Measurements from ENCODE around the gene LDHA.
A peak's percentile ranks its signal among the peaks of the same experiment; 100 is the strongest.

The LDHA gene

DNA sequence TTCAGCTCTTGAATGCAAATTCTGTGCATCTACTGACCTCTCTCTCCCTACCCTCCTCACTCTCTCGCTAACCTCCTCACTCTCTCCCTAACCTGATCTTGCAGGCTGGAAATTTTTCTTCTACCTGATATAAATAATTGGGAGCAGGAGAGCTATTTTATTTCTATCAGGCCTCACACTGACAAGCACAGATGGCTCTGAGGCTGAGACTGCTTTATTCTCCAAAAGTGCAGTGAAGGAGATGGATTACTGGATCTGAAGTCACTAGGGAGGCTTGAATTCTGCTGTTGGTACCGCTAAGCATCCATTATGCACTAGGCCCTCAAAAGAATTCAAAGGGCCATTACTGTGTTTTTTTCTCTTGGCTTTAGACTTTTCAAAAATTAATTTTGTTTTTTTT, 19.4 kb upstream of the LDHA start:
- ATAC-seq (replicated peaks; ENCODE audit: extremely low read depth, poor library complexity, severe bottlenecking) (no peak), DNase-seq (ENCODE audit: low spot score in 2 of 2) (no peak)
- Mint-ChIP-seq H3K9me3 (no peaks in the 10 kb centered on the region), H3K4me3 (no peak overlapping the region), H3K27ac (ENCODE audit: low read depth) (no peak overlapping the region), H3K4me1 (no peaks in the 10 kb centered on the region), H3K27me3 (no peaks in the 10 kb centered on the region), H3K36me3 (ENCODE audit: insufficient read depth) (no peaks in the 10 kb centered on the region)

DNA sequence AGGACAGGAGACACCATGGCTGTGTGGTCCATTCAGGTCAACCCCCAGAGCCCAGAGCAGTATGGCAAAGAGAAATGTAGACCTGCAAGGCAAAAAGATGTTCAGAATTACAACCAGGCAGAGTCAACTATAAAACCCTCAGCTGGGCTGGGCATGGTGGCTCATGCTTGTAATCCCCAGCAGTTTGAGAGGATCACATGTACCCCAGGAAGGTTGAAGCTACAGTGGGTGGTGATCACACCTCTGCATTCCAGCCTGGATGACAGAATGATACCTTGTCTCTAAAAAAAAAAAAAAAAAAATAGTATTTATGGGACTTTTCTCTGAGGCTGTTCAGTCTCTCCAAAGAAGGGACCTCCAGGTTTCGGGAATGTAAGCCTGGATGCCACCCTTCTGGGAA, 18.4 kb upstream of the LDHA start:
- no peaks in the 10 kb centered on the region for H3K36me3 Mint-ChIP-seq (ENCODE audit: insufficient read depth)
- H3K9me3 Mint-ChIP-seq, result no peaks in the 10 kb centered on the region
- ATAC-seq (replicated peaks; ENCODE audit: extremely low read depth, poor library complexity, severe bottlenecking) (no peak), DNase-seq (ENCODE audit: low spot score in 2 of 2) (no peak)
- H3K4me3 Mint-ChIP-seq, result no peak overlapping the region
- H3K4me1 Mint-ChIP-seq, result no peaks in the 10 kb centered on the region
- no peaks in the 10 kb centered on the region for H3K27me3 Mint-ChIP-seq
- H3K27ac Mint-ChIP-seq (ENCODE audit: low read depth), result no peak overlapping the region

DNA sequence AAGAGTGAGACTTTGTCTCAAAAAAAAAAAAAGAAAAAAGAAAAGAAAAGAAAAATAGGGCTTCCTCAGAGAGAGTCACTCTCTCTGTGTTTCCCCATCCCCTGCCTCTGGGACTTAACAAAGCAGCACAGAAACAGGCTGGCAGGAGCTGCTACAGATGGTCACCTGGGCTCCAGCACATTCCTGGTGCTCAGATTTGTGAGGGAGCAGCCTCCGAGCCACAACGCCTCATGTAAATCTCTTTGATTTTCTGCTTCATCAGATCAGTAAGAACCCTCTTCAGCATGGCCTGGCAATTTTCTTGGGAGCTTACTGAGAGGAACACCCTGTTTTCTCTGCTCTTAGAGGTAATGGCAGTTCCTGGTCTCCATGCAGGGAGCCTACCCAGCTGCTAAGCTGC, 15.2 kb upstream of the LDHA start:
- peaks cover 12% of the 10 kb centered on the region for H3K36me3 Mint-ChIP-seq (ENCODE audit: insufficient read depth)
- no peaks in the 10 kb centered on the region for H3K27me3 Mint-ChIP-seq
- H3K27ac Mint-ChIP-seq (ENCODE audit: low read depth), result no peak overlapping the region
- no peak for DNase-seq (ENCODE audit: low spot score in 2 of 2)
- no peaks in the 10 kb centered on the region for H3K9me3 Mint-ChIP-seq
- no peak overlapping the region for H3K4me3 Mint-ChIP-seq
- no peak for ATAC-seq (replicated peaks; ENCODE audit: extremely low read depth, poor library complexity, severe bottlenecking)
- peaks cover 15% of the 10 kb centered on the region for H3K4me1 Mint-ChIP-seq

DNA sequence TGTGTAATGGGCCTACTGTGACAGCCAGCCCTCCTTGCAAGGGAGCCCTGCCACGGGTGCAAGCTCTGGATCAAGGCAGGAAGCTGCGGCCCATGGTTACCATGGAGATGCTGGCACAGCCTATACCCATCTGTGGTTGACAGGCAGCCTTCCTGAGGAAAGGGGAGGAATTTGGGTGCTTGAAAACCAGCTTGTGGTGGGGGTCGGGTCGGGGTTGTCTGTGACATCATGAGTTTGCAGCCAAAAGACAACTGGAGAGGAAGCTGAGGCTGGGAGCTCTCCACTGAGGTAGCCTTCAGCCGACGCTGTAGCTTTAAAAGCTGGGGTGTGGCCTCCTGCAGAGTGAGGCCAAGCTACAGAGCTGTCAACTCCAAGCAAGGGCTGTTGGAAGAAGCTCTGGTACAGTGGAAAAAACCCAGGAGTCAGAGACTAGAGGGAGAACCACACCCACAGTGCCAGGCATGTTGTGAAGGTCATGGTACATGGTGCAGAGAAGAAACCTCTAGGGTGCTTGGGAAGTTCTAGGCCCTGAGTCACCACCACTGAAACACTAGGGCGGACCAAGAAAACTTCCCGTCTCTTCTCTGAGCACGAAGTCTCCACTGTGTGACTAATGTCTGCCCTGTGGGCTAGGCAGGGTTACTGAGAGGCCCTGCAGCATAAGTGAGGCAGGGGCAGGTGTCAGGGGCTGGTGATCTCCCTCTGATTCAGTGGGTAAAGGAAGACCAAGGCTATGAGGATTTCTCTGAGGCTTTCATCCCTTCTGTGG, 10.8 kb upstream of the LDHA start:
- H3K4me3 Mint-ChIP-seq, result peak overlapping the region; percentile 71
- H3K27ac Mint-ChIP-seq (ENCODE audit: low read depth), result peak overlapping the region; percentile 98
- ATAC-seq (replicated peaks; ENCODE audit: extremely low read depth, poor library complexity, severe bottlenecking) (peak; percentile 75), DNase-seq (ENCODE audit: low spot score in 2 of 2) (peak; percentile 21 to 53)
- peaks cover 12% of the 10 kb centered on the region for H3K36me3 Mint-ChIP-seq (ENCODE audit: insufficient read depth)
- no peaks in the 10 kb centered on the region for H3K9me3 Mint-ChIP-seq
- peaks cover 27% of the 10 kb centered on the region for H3K4me1 Mint-ChIP-seq
- H3K27me3 Mint-ChIP-seq, result no peaks in the 10 kb centered on the region

DNA sequence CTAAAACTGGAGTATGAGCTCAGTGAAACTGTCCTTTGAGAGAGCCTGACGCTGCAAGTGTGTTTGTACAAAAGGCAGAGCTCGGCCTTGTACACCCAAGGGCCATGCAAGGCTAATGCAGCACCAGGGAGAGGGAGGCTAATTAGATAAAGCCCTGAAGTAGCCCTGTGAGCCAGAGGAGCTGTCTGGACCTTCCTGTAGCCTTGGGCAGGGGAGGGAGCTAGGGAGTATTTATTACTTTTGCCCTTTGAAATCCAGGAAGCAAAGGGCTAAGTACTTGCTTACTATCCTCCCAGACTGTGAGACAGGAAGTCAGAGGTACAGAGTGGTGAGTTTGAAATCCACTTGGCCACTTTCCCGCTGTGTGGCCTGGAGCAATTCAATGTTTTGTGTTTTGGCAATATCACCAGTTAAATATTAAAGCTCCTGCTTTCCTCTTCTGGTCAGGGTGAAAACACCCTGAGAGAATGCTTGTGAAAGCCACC, 10.2 kb upstream of the LDHA start:
- H3K9me3 Mint-ChIP-seq, result no peaks in the 10 kb centered on the region
- no peak for DNase-seq (ENCODE audit: low spot score in 2 of 2)
- H3K4me3 Mint-ChIP-seq, result peak overlapping the region; percentile 71
- peaks cover 12% of the 10 kb centered on the region for H3K36me3 Mint-ChIP-seq (ENCODE audit: insufficient read depth)
- H3K27me3 Mint-ChIP-seq, result no peaks in the 10 kb centered on the region
- ATAC-seq (replicated peaks; ENCODE audit: extremely low read depth, poor library complexity, severe bottlenecking), result peak; percentile 41
- H3K27ac Mint-ChIP-seq (ENCODE audit: low read depth), result peak overlapping the region; percentile 98
- peaks cover 27% of the 10 kb centered on the region for H3K4me1 Mint-ChIP-seq

DNA sequence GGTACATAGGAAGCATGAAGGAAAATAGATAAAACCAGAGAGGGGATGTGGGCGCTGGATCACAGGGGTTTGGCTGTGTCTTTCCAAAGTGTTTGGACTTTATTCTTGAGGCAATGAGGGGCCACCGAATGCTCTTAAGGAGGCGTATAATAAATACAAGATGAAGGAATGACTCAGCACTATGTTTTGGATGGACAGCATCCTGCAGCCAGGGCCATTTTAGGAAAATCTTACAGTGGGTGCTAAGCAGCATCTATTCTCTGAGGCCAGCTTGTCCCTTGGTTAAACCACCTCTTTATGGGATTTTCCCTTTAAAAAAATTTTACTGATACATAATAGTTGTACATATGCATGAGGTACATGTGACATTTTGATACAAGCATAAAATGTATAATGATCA, 4.3 kb upstream of the LDHA start:
- Mint-ChIP-seq H3K4me1 (peaks cover 24% of the 10 kb centered on the region), H3K27ac (ENCODE audit: low read depth) (no peak overlapping the region), H3K27me3 (no peaks in the 10 kb centered on the region), H3K4me3 (no peak overlapping the region), H3K36me3 (ENCODE audit: insufficient read depth) (peaks cover 14% of the 10 kb centered on the region), H3K9me3 (no peaks in the 10 kb centered on the region)
- DNase-seq (ENCODE audit: low spot score in 2 of 2) (no peak), ATAC-seq (replicated peaks; ENCODE audit: extremely low read depth, poor library complexity, severe bottlenecking) (no peak)

DNA sequence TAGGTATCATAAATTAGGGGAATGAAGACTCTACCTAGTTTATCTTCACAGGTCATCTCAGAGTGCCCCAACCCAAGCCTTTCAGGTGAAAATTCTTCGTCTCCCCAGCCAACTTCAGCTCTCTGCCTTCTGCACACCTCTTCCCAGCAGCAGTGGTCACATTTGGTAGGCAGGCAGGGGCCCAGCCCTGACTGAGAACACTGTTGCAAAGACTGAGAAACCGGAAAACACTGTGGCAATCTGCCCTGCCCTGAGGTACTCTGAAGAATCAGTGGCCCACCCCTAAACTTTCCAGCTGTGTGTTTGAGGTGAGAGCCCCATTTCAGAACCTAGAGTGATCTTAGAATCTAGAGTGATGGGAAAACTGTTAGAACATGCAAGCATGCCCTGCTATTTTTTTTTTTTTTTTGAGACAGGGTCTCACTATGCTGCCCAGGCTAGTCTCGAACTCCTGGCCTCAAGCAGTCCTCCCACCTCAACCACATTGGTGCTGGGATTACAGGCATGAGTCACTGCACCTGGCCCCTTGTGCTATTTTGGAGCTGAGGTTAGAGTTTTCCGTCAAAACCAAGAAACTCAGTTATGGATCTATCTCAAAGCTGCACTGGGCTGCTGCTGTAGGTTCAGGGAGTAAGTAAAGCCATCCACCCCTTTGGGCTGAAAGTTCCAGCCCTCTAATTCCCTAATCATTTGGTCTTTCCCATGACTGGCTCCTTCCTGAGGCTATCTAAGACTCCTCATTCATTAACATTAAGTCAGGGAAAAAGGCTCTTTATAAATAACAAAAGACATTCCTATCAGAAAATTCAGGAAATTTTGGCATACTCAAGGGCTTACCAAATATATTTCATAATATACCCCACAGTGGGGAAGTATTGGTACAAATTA, 1.7 kb upstream of the LDHA start:
- H3K36me3 Mint-ChIP-seq (ENCODE audit: insufficient read depth), result peaks cover 38% of the 10 kb centered on the region
- H3K9me3 Mint-ChIP-seq, result no peaks in the 10 kb centered on the region
- peak overlapping the region; percentile 23 for H3K4me3 Mint-ChIP-seq
- H3K27me3 Mint-ChIP-seq, result no peaks in the 10 kb centered on the region
- H3K4me1 Mint-ChIP-seq, result peaks cover 36% of the 10 kb centered on the region
- ATAC-seq (replicated peaks; ENCODE audit: extremely low read depth, poor library complexity, severe bottlenecking) (no peak), DNase-seq (ENCODE audit: low spot score in 2 of 2) (no peak)
- H3K27ac Mint-ChIP-seq (ENCODE audit: low read depth), result no peak overlapping the region

DNA sequence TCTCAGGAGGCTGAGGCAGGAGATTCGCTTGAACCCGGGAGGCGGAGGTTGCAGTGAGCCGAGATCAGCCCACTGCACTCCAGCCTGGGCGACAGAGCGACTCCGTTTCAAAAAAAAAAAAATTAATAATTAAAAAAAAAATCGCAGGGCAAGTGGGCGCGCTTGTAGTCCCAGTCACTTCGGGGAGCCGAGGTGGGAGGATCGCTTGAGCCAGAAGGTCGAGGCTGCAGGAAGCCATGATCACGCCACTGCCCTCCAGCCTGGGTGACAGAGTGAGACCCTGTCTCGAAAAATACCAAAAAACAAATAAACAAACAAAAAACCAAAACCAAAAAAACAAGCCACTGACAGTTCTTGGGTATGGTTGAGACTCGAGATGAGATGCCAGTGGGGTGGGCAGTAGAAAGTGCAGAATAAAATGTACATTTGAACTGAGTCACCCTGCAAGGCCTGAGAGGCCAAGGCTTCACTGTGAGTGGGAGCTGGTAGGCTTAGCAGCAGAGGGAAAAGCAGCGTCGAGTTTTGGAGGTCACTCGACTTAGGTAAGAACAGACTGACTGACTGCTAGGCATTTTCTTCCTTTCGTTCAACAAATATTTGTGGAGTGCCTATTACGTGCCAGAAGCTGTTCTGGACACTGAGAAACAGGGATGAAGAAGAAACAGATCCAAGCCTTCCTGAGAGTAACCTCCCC, 635 bp upstream of the LDHA start:
- H3K27ac Mint-ChIP-seq (ENCODE audit: low read depth), result peak overlapping the region; percentile 96
- H3K36me3 Mint-ChIP-seq (ENCODE audit: insufficient read depth), result peaks cover 48% of the 10 kb centered on the region
- no peaks in the 10 kb centered on the region for H3K27me3 Mint-ChIP-seq
- no peaks in the 10 kb centered on the region for H3K9me3 Mint-ChIP-seq
- H3K4me1 Mint-ChIP-seq, result peaks cover 36% of the 10 kb centered on the region
- H3K4me3 Mint-ChIP-seq, result peak overlapping the region; percentile 99
- no peak for ATAC-seq (replicated peaks; ENCODE audit: extremely low read depth, poor library complexity, severe bottlenecking)
- DNase-seq (ENCODE audit: low spot score in 2 of 2), result no peak

DNA sequence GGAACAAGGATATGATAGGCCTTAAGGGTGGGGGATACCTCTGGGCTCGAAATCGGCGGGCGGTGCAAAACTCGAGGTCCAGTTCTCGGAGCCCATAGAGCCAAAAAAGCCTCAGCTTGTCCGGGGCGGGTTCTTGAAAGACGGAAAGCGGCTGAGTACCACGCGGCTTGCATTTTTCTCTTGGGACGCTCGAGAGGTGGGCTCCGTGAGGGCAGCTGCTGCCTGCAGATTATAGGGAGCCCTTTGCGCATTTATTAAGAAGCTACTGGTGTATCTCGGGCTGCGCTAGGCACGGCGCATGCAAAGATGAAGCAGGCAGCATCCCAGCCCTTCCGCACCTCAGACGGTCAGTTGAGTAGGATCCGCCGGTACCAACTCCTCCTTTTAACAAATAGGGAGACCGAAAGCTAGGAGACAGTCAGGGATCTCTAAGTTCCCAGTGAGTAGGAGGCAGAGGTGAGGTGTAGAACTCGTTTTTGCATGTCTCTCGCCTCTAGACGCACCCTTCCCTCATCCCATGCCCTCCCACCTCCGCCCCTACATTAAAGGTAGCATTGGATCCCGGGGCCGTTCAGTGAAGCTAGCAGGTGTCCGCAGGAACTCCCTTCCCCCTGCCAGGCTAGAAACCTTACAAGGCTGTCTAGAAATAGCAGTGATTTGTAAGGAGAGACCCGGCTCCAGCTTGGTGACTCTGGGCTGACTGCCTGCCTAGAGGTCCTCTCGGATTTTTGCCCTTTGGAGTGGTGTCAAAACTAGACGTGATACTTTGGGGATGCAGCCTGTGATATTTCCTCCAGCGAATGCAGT, 768 bp downstream of the LDHA start:
- peaks cover 61% of the 10 kb centered on the region for H3K36me3 Mint-ChIP-seq (ENCODE audit: insufficient read depth)
- ATAC-seq (replicated peaks; ENCODE audit: extremely low read depth, poor library complexity, severe bottlenecking) (no peak), DNase-seq (ENCODE audit: low spot score in 2 of 2) (no peak)
- H3K9me3 Mint-ChIP-seq, result no peaks in the 10 kb centered on the region
- no peaks in the 10 kb centered on the region for H3K27me3 Mint-ChIP-seq
- peak overlapping the region; percentile 99 for H3K4me3 Mint-ChIP-seq
- H3K4me1 Mint-ChIP-seq, result peaks cover 36% of the 10 kb centered on the region
- peak overlapping the region; percentile 96 for H3K27ac Mint-ChIP-seq (ENCODE audit: low read depth)

DNA sequence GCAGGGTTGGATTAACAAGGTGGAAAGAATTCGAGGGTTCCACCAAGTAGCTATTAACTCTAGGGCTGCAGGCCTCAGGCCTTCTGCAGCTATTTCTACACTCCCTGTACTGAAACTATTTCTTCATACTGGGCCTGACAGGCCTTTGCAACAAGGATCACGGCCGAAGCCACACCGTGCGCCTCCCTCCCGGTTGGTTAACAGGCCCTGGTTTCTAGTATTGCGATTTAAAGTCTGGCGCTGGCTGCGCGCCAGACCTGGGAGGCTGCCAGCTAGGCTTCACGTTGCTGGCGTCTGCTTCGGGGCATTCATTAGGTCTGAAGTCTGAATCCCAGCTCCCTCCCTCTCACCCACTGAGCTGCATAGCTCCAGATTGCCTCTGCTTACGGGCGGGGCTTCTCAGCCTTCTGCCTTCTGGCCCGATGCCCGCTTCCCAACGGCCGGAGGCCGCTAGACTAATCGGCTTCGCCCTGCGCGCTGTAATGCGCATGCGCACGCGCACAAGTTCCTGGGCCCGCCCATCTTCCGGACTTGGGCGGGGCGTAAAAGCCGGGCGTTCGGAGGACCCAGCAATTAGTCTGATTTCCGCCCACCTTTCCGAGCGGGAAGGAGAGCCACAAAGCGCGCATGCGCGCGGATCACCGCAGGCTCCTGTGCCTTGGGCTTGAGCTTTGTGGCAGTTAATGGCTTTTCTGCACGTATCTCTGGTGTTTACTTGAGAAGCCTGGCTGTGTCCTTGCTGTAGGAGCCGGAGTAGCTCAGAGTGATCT, 1.6 kb downstream of the LDHA start:
- Mint-ChIP-seq H3K4me1 (peaks cover 36% of the 10 kb centered on the region), H3K27me3 (no peaks in the 10 kb centered on the region), H3K27ac (ENCODE audit: low read depth) (peak overlapping the region; percentile 96), H3K9me3 (no peaks in the 10 kb centered on the region), H3K36me3 (ENCODE audit: insufficient read depth) (peaks cover 68% of the 10 kb centered on the region), H3K4me3 (peak overlapping the region; percentile 99)
- ATAC-seq (replicated peaks; ENCODE audit: extremely low read depth, poor library complexity, severe bottlenecking), result peak; percentile 37
- peak; percentile 94 to 97 for DNase-seq (ENCODE audit: low spot score in 2 of 2)

DNA sequence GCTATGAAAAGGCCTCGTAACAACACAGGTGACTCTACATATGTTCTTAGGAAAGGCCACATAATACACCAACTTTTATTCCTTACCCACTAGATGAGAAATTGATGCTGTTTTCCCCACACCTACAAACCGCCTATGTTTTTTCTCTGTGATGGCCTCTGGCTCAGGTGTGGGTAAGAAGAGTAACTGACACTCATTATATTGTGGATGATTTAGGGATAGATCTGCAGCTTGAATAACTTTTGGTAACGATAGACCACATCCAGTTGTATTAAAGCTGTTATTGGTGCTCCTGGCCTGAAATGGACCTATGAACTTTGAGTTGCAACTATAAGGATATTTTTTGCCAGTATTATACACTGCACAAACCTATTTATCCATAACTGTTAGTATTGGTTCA, 3.6 kb downstream of the LDHA start:
- no peak for ATAC-seq (replicated peaks; ENCODE audit: extremely low read depth, poor library complexity, severe bottlenecking)
- H3K4me3 Mint-ChIP-seq, result peak overlapping the region; percentile 32
- peaks cover 84% of the 10 kb centered on the region for H3K36me3 Mint-ChIP-seq (ENCODE audit: insufficient read depth)
- H3K4me1 Mint-ChIP-seq, result peaks cover 31% of the 10 kb centered on the region
- H3K27me3 Mint-ChIP-seq, result no peaks in the 10 kb centered on the region
- no peak for DNase-seq (ENCODE audit: low spot score in 2 of 2)
- H3K27ac Mint-ChIP-seq (ENCODE audit: low read depth), result peak overlapping the region; percentile 61
- no peaks in the 10 kb centered on the region for H3K9me3 Mint-ChIP-seq
